Measurements from ENCODE around the gene RARS1.
A peak's percentile ranks its signal among the peaks of the same experiment; 100 is the strongest.
"Not testable (repeated sequence)": the region's sequence is repeated elsewhere in the genome, so short reads cannot be mapped to it uniquely, and the experiment has no call there.

The RARS1 gene

GRCh38 chr5:168481330-168481788, 4.9 kb upstream of the RARS1 start:
- DNase-seq (ENCODE audit: low read depth): no peak

GRCh38 chr5:168482361-168482760, 3.9 kb upstream of the RARS1 start:
- peak; percentile 36 for DNase-seq (ENCODE audit: low read depth)

DNA sequence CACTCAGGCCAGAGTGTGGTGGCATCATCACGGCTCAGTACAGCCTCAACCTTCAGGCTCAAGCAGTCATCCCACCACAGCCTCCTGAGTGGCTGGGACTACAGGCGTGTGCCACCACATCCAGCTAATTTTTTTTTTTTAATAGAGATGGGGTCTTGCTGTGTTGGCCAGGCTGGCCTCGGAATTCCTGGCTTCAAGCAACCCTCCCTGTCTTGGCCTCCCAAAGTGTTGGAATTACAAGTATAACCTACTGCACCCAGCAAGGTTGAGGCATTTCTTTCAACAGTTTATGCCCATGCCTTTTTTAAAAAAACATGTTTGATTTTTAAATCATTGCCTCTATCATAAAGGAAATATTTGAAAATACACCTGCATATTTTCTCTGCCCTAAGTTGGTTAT, 2.8 kb downstream of the RARS1 start:
- no peak for DNase-seq (ENCODE audit: low read depth)

- peak; percentile 87 for DNase-seq (ENCODE audit: low read depth)
These were observed 7.8 kb downstream of the RARS1 start for GRCh38 chr5:168494057-168494555.

DNA sequence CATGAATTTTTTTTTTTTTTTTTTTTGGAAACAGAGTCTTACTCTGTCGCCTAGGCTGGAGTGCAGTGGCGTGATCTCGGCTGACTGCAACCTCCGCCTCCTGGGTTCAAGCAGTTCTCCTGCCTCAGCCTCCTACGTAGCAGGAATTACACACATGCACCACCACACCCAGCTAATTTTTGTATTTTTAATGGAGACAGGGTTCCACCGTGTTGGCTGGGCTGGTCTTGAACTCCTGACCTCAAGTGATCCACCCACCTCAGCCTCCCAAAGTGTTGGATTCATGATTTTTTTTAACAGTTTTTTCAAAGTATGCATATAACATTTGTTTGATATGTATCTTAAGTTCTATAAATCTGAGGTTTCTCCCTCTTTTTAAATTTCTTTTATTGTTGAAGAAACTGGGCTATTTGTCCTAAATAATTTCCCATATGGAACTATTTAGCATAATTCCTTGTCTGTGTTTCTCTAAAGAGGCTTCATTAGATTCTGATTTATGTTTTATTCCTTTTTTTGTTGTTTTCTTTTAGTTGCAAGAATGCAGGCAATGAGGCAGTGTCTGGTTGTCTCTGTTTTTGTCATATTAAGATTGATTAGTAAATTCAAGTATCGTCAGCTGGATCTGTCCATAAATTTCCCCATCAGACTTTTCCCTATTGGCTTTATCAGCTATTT, 16.4 kb downstream of the RARS1 start:
- no peak for DNase-seq (ENCODE audit: low read depth)

GRCh38 chr5:168513861-168514428, 27.7 kb downstream of the RARS1 start:
- no peak for DNase-seq (ENCODE audit: low read depth)

DNA sequence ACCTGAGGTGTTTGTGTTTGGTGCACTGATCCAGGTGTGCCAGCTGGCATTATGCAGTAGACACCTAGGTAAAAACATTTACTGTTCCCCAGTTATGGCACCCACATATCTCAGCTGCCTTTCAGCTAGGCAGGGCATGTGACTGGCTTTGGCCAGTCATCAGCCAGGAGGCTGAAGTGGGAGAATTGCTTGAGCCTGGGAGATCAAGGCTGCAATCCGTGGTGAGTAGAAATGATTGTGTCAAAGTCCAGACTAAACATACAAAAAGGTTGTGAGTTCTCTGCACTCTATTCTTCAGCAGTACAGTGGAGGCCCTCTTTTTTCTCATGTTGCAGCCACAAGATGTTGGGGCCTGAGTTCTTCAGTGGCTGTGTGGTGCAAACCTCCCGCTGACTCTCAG, 39.6 kb downstream of the RARS1 start:
- no peak for DNase-seq (ENCODE audit: low read depth)

DNA sequence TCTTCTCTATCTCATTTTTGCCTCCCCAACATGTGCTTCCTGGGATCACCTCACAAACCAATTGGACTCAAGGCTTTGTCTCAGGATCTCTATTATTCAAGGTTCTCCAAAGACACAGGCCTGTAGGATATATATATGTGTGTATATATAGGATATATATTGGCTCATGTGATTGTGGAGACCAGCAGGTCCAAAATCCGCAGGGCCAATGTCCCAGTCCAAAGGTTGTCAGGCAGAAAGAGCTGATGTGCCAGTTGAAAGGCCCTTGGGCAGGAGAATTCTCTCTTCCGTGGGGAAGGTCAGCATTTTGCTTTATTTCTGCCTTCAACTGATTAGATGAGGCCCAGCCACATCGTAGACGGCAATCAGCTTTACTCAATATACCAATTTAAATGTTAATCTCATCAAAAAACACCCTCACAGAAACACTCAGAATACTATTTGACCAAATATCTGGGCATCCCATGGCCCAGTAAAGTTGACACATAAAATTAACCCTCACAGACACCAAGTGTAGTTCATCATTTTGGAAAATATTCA, 41.6 kb downstream of the RARS1 start:
- DNase-seq (ENCODE audit: low read depth): no peak

DNA sequence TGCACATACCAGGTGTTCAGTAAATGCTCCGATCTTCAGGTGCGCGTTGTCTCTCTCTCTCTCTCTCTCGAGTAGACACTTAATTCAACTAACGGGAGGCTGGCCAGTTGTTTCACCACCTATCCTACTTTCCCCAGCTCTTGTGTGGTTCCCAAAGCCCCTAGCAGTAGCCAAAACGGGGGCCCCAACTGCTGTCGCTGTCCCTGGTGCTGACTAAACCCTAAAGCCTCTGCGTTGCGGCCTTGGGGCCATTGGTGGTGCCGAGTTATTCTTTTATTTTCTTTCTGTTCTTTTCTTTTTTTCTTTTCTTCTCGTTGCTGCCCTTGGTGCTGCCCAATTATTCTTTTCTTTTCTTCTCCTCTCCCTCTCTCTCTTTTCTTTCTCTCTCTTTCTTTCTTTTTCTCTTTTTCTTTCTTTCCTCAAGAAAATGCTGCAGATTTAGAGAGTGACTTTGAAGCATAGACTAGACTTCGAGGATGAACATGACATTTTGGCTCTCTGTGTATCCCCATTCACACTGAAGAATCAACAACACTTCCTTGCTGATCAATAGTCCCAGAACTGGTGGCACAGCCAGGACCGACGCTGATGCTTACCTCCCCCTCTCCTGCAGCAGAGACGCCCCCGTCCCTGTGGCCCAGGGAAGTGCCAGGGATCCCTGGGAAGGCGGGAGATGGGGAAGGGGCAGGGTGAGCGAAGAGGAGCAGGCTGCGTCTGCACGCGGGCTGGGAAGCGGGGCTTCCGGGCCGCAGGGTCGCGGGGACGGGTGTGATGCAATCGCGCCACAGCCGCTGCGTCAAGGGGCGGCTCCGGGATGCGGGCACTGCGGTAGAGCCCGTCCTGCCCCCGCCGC, 42.5 kb downstream of the RARS1 start, which contains the start of gene FBLL1:
FBLL1 (plus strand) TSS at position 785 of the 853 bp plus-strand sequence. CDS start 200 bp downstream, outside the sequence.
- DNase-seq (ENCODE audit: low read depth): peak; percentile 30

GRCh38 chr5:168529374-168530234, 43.3 kb downstream of the RARS1 start:
- DNase-seq (ENCODE audit: low read depth): no peak

GRCh38 chr5:168530621-168531150, 44.4 kb downstream of the RARS1 start:
- DNase-seq (ENCODE audit: low read depth): no peak

- DNase-seq (ENCODE audit: low read depth): no peak
These were observed 44.9 kb downstream of the RARS1 start for GRCh38 chr5:168531191-168531590.

GRCh38 chr5:168531987-168532864, 46.0 kb downstream of the RARS1 start:
- no peak for DNase-seq (ENCODE audit: low read depth)

DNA sequence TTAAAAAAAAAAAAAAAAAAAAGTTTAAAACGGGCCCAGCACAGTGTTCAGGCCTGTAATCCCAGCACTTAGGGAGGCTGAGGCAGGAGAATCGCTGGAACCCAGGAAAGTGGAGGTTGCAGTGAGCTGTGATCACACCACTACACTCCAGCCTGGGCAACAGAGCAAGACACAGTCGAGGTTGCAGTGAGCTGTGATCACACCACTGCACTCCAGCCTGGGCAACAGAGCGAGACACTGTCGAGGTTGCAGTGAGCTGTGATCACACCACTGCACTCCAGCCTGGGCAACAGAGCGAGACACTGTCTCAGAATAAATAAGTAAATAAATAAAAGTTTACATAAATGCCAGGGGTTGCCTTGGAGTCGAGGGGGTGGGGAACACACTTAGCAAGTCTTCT, 48.1 kb downstream of the RARS1 start:
- DNase-seq (ENCODE audit: low read depth): not testable (repeated sequence)

- no peak for DNase-seq (ENCODE audit: low read depth)
These were observed 50.9 kb downstream of the RARS1 start for GRCh38 chr5:168537176-168537575.

GRCh38 chr5:168549554-168549953, 63.3 kb downstream of the RARS1 start:
- no peak for DNase-seq (ENCODE audit: low read depth)

GRCh38 chr5:168550656-168551055, 64.4 kb downstream of the RARS1 start:
- DNase-seq (ENCODE audit: low read depth): no peak

- peak; percentile 49 for DNase-seq (ENCODE audit: low read depth)
These were observed 65.9 kb downstream of the RARS1 start for GRCh38 chr5:168552146-168552545.

DNA sequence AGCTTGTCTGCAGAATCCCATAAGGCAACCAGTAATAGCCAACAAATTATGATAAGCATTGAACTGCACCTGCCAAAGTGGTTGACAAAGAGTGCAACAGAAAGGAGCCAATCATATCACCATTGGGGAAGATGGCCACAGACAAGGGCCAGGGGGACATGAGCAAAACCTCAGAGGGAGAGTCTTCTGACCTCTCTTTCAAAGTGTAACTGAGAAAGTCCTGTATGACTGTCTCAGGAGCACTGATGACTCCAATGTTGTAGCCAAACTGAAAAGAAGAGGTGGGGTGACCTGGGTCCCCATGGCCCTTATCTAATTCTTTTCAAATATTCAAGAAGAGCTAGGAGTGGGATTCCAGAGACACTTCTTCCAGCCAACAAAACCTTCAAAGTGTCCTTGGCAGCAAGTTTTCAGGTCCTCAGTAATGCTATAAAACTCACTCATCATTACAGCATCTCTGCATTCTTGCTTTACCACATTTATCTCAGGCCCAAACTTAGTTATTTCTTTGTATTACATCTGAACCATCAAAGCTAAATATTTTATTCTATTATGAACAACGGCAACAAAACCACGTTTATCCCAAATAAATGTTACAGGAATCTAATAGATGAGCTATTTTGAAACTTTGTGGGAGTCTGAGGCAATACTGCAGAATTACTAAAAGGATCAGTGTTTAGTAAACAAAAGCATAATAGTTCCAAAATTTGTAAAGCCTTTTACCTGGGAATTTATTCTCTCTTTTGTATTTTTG, 67.3 kb downstream of the RARS1 start:
- DNase-seq (ENCODE audit: low read depth): no peak
